ENCODE measurements around the gene WDFY3. TPM values are rescaled to one million over a fixed set of nuclear protein-coding genes. Genes with fewer than 3 reads are reported as not detected.

Gene WDFY3
- total and polyA plus RNA-seq, 2 of the 13 experiments (the other 11 are each of a cell fraction or from before 2014, with no cell fraction given) = 16.7 to 24.5 TPM

- TF ChIP-seq NPAS2 (CRISPR knock-in tag; IDR thresholded peaks at IDR 0.05; ENCODE audit: borderline replicate concordance) = no peak
- TF ChIP-seq ZSCAN5A (CRISPR knock-in tag; IDR thresholded peaks at IDR 0.05; ENCODE audit: borderline replicate concordance) = no peak
- TF ChIP-seq ASH2L (IDR thresholded peaks at IDR 0.05; ENCODE audit: insufficient read length, low read depth, low read length) = no peak
- no peak for TF ChIP-seq SRSF9 (IDR thresholded peaks at IDR 0.05; ENCODE audit: borderline replicate concordance, insufficient read depth, low read depth, low read length, poor library complexity, severe bottlenecking)
- no peak for TF ChIP-seq MBNL3 (CRISPR knock-in tag; conservative IDR thresholded peaks at IDR 0.05)
- TF ChIP-seq ZNF292 (CRISPR knock-in tag; IDR thresholded peaks at IDR 0.05; ENCODE audit: borderline replicate concordance, low read depth) = peak; percentile 73; the same call in 1 of the 2 replicates
- no peak for TF ChIP-seq ZNF33B (CRISPR knock-in tag; IDR thresholded peaks at IDR 0.05)
- no peak for TF ChIP-seq NR2F6 (IDR thresholded peaks at IDR 0.05)
- TF ChIP-seq NR2F6 (CRISPR knock-in tag; IDR thresholded peaks at IDR 0.05) = no peak
- no peak for TF ChIP-seq SRSF4 (IDR thresholded peaks at IDR 0.05; ENCODE audit: low read depth, low read length, poor library complexity, severe bottlenecking)
- TF ChIP-seq ZNF253 (CRISPR knock-in tag; IDR thresholded peaks at IDR 0.05; ENCODE audit: borderline replicate concordance) = no peak
- TF ChIP-seq ZZZ3 (CRISPR knock-in tag; IDR thresholded peaks at IDR 0.05; ENCODE audit: borderline replicate concordance) = no peak
- peak; percentile 35; the same call in 1 of the 2 replicates for TF ChIP-seq KAT8 (CRISPR knock-in tag; IDR thresholded peaks at IDR 0.05)
- no peak; the same call in 1 of the 2 replicates for TF ChIP-seq MYC (CRISPR knock-in tag; IDR thresholded peaks at IDR 0.05; ENCODE audit: borderline replicate concordance)
- no peak for TF ChIP-seq EP300 (IDR thresholded peaks at IDR 0.05; ENCODE audit: low read depth in 2 of 2, low read length in 2 of 2)
- peak; percentile 37; the same call in 1 of the 2 replicates for TF ChIP-seq EP300 (CRISPR knock-in tag; IDR thresholded peaks at IDR 0.05; ENCODE audit: borderline replicate concordance)
- TF ChIP-seq MXD3 (CRISPR knock-in tag; IDR thresholded peaks at IDR 0.05) = no peak
- no peak; the same call in 1 of the 2 replicates for TF ChIP-seq RAD21 (CRISPR knock-in tag; IDR thresholded peaks at IDR 0.05)
- TF ChIP-seq ZBTB1 (CRISPR knock-in tag; IDR thresholded peaks at IDR 0.05; ENCODE audit: borderline replicate concordance) = no peak
- TF ChIP-seq EED (CRISPR knock-in tag; IDR thresholded peaks at IDR 0.05) = no peak; the same call in 1 of the 2 replicates
- TF ChIP-seq BCL3 (CRISPR knock-in tag; IDR thresholded peaks at IDR 0.05) = no peak
Measured at GRCh38 chr4:84966382-84967242, at the start of gene WDFY3 (continued).
